H1 (cell line): Measurements from ENCODE around the gene ZNF219. TPM values are rescaled to one million over a fixed set of nuclear protein-coding genes. Genes with fewer than 3 reads are reported as not detected.

ENCODE experiments used
- CTCF ChIA-PET: fragments of 300-600 bp; sonication (Branson Sonifier 250); formaldehyde crosslinking; loops from one replicate; lab custom pipeline; 2021; ENCODE audit not compliant: partially characterized antibody; lab: Charles Lee
- POLR2A ChIA-PET: fragments of 300-600 bp; sonication (Branson Sonifier 250); formaldehyde crosslinking; loops from one replicate; lab custom pipeline; 2021; ENCODE audit warnings: inconsistent platforms; ENCODE audit not compliant: partially characterized antibody; lab: Charles Lee
- DNase-seq, 2 experiments: peaks; one replicate each; pipeline versions ENCODE4 v3.0.0 to v3.0.0-alpha.2; 2010 to 2022; ENCODE audit warnings: low spot score in 2 of 2, low read depth in 1 of 2, mixed read lengths in 1 of 2
- FAIRE-seq: peaks from 2 replicates; lab custom pipeline; 2011; peaks lifted over from hg19 to GRCh38; lab: Jason Lieb, UNC
- H2AFZ ChIP-seq: 2 replicates; pipeline ENCODE4 v1.8.1; 2012; ENCODE audit warnings: low read length, inconsistent platforms
- H2AK5ac ChIP-seq: 2 replicates; pipeline ENCODE4 v1.6.1; 2013; ENCODE audit warnings: low read depth, low read length
- H2BK120ac ChIP-seq: replicated peaks from 2 replicates; pipeline ENCODE3; 2013; ENCODE audit warnings: low read depth, low read length, inconsistent platforms
- H2BK12ac ChIP-seq: 2 replicates; pipeline ENCODE4 v1.6.1; 2013; ENCODE audit warnings: low read depth, low read length
- H2BK15ac ChIP-seq: 2 replicates; pipeline ENCODE4 v1.6.1; 2013; ENCODE audit warnings: low read length
- H2BK20ac ChIP-seq: 2 replicates; pipeline ENCODE4 v1.6.1; 2013; ENCODE audit warnings: low read length
- H2BK5ac ChIP-seq: 2 replicates; pipeline ENCODE4 v1.6.1; 2013; ENCODE audit warnings: low read depth, low read length
- H3K14ac ChIP-seq: 2 replicates; pipeline ENCODE4 v1.6.1; 2013; ENCODE audit warnings: inconsistent platforms; ENCODE audit not compliant: insufficient read length
- H3K18ac ChIP-seq: 2 replicates; pipeline ENCODE4 v1.6.1; 2013; ENCODE audit warnings: low read length; ENCODE audit errors: extremely low read depth
- H3K23ac ChIP-seq: 2 replicates; pipeline ENCODE4 v1.6.1; 2013; ENCODE audit warnings: inconsistent platforms; ENCODE audit not compliant: insufficient read length
- H3K23me2 ChIP-seq: 2 replicates; pipeline ENCODE4 v1.6.1; 2013; ENCODE audit warnings: low read depth, low read length
- H3K27ac ChIP-seq: 2 replicates; pipeline ENCODE4 v1.6.1; 2011; ENCODE audit warnings: low read depth, low read length, inconsistent platforms
- H3K27me3 ChIP-seq, 4 experiments: replicated peaks in 1 of 4; 1 replicate in 1 of 4; 2 replicates in 3 of 4; pipeline versions ENCODE4 v1.6.1 to v1.8.1; 2011 to 2013; ENCODE audit warnings: low read length in 3 of 4, mild to moderate bottlenecking in 3 of 4, inconsistent platforms in 2 of 4, mixed read lengths in 2 of 4, moderate library complexity in 1 of 4; ENCODE audit not compliant: control insufficient read depth in 3 of 4, insufficient read depth in 3 of 4; ENCODE audit errors: extremely low read depth in 1 of 4
- H3K36me3 ChIP-seq, 4 experiments: 2 replicates each; pipeline versions ENCODE4 v1.6.1 to v1.8.1; 2011 to 2013; ENCODE audit warnings: mild to moderate bottlenecking in 4 of 4, low read length in 3 of 4, moderate library complexity in 2 of 4, control low read depth in 1 of 4, inconsistent platforms in 1 of 4; ENCODE audit not compliant: insufficient read depth in 4 of 4, control insufficient read depth in 2 of 4
- H3K4ac ChIP-seq: replicated peaks from 2 replicates; pipeline ENCODE3; 2013; ENCODE audit warnings: low read length, low read depth, mixed read lengths, inconsistent platforms; ENCODE audit not compliant: insufficient read length
- H3K4me1 ChIP-seq, 4 experiments: replicated peaks in 1 of 4; 1 replicate in 1 of 4; 2 replicates in 3 of 4; pipeline versions ENCODE4 v1.6.1 to v1.8.1; 2011 to 2013; ENCODE audit warnings: low read length in 3 of 4, inconsistent platforms in 2 of 4, mixed read lengths in 1 of 4; ENCODE audit not compliant: insufficient read depth in 4 of 4, control insufficient read depth in 3 of 4
- H3K4me2 ChIP-seq, 2 experiments: 2 replicates each; pipeline versions ENCODE4 v1.6.1 to v1.8.1; 2011 to 2013; ENCODE audit warnings: low read depth in 2 of 2, low read length in 2 of 2, control low read depth in 1 of 2, inconsistent platforms in 1 of 2, mild to moderate bottlenecking in 1 of 2; ENCODE audit not compliant: insufficient read depth in 1 of 2
- H3K4me3 ChIP-seq, 4 experiments: fragments of 200-600, 300-600 bp in 1 of 4; sonication (generic), shearing (Covaris generic), sonication (Bioruptor Twin) in 1 of 4; 2 replicates each; pipeline versions ENCODE4 v1.5.1 to v1.8.1; 2011 to 2016; ENCODE audit warnings: low read length in 4 of 4, low read depth in 3 of 4, control low read depth in 2 of 4, inconsistent platforms in 2 of 4, mild to moderate bottlenecking in 2 of 4, mixed read lengths in 1 of 4, moderate library complexity in 1 of 4; ENCODE audit not compliant: insufficient read depth in 2 of 4; ENCODE audit errors: extremely low read depth in 1 of 4
- H3K56ac ChIP-seq: replicated peaks from 2 replicates; pipeline ENCODE3; 2013; ENCODE audit warnings: low read depth, mild to moderate bottlenecking, mixed read lengths, low read length, inconsistent platforms; ENCODE audit not compliant: insufficient read length
- H3K79me1 ChIP-seq: 2 replicates; pipeline ENCODE4 v1.6.1; 2013; ENCODE audit warnings: low read depth, low read length, control low read depth
- H3K79me2 ChIP-seq, 2 experiments: 2 replicates each; pipeline versions ENCODE4 v1.6.1 to v1.8.1; 2012 to 2013; ENCODE audit warnings: low read length in 2 of 2, mild to moderate bottlenecking in 2 of 2, inconsistent platforms in 1 of 2; ENCODE audit not compliant: insufficient read depth in 2 of 2, control insufficient read depth in 1 of 2
- H3K9ac ChIP-seq, 4 experiments: replicated peaks in 1 of 4; 1 replicate in 1 of 4; 2 replicates in 3 of 4; pipeline versions ENCODE4 v1.6.1 to v1.8.1; 2011 to 2013; ENCODE audit warnings: low read depth in 3 of 4, low read length in 3 of 4, control low read depth in 2 of 4, mild to moderate bottlenecking in 2 of 4, moderate library complexity in 2 of 4, inconsistent platforms in 1 of 4; ENCODE audit errors: extremely low read depth in 1 of 4
- H3K9me3 ChIP-seq, 2 experiments: 2 replicates each; pipeline versions ENCODE4 v1.6.1 to v1.8.1; 2012 to 2013; ENCODE audit warnings: mild to moderate bottlenecking in 2 of 2, moderate library complexity in 2 of 2, control low read depth in 1 of 2, inconsistent platforms in 1 of 2, low read depth in 1 of 2, low read length in 1 of 2, mixed read lengths in 1 of 2; ENCODE audit not compliant: insufficient read depth in 2 of 2
- H4K20me1 ChIP-seq, 2 experiments: replicated peaks in 1 of 2; 2 replicates each; pipeline versions ENCODE3 to v1.8.1; 2011 to 2013; ENCODE audit warnings: inconsistent platforms in 2 of 2, low read length in 2 of 2, mild to moderate bottlenecking in 1 of 2; ENCODE audit not compliant: insufficient read depth in 2 of 2, control insufficient read depth in 1 of 2
- H4K5ac ChIP-seq: 2 replicates; pipeline ENCODE4 v1.6.1; 2013; ENCODE audit warnings: low read length, low read depth, mixed read lengths, inconsistent platforms; ENCODE audit not compliant: insufficient read length
- H4K8ac ChIP-seq: 2 replicates; pipeline ENCODE4 v1.8.0; 2013; ENCODE audit warnings: mild to moderate bottlenecking, moderate library complexity, low read length, inconsistent platforms; ENCODE audit not compliant: insufficient read depth; ENCODE audit errors: extremely low read depth
- H4K91ac ChIP-seq: replicated peaks from 2 replicates; pipeline ENCODE3; 2013; ENCODE audit warnings: low read length, mixed read lengths, inconsistent platforms; ENCODE audit not compliant: insufficient read length
- TEAD4 ChIP-seq: IDR thresholded peaks from 2 replicates; pipeline ENCODE4 v1.6.1; 2012; ENCODE audit warnings: low read depth, low read length, inconsistent platforms, mixed read lengths
- WGBS, 2 experiments: shearing (Covaris generic) in 1 of 2; methylation state at CpG; one replicate each; pipeline versions ENCODE4 v1.1.6 to v1.1.7; 2013 to 2015; ENCODE audit warnings: low lambda C conversion rate in 2 of 2, mixed read lengths in 2 of 2, inconsistent platforms in 1 of 2, low coverage in 1 of 2, missing lambda C conversion rate in 1 of 2; ENCODE audit not compliant: insufficient replicate concordance in 2 of 2, insufficient coverage in 1 of 2, insufficient read length in 1 of 2; ENCODE audit errors: extremely low coverage in 1 of 2, missing lambda C conversion rate in 1 of 2; 5-methylcytosine and 5-hydroxymethylcytosine counted together
- polyA plus RNA-seq, 7 experiments: library from polyadenylated mRNA; depleted of rRNA in 3 of 7; stranded (reverse) in 5 of 7; unstranded in 2 of 7; fragments of >200 nt in 5 of 7; fragments of 200-250 nt in 2 of 7; gene quantifications; 1 replicate in 5 of 7; 2 replicates in 1 of 7; 4 replicates in 1 of 7; pipeline versions ENCODE4 v1.2.1 to v1.2.3, GENCODE V29; 2011 to 2013; ENCODE audit warnings: missing spikeins in 2 of 7, mixed read lengths in 2 of 7
- total RNA-seq: library from RNA; stranded (reverse); fragmentation: NEBNext Ultra II Directional; extraction: Animal tissue kit (Norgen Biotek cat#: 25700); gene quantifications from 2 replicates; pipeline ENCODE4 v1.2.1, GENCODE V29; 2021

ZNF219 gene
- total and polyA plus RNA-seq, 2 of the 8 experiments (the other 6 are each of a cell fraction or from before 2014, with no cell fraction given) = 113 to 160 TPM

GRCh38 chr14:21093018-21093417 lies 5.4 kb downstream of the ZNF219 start:
- WGBS, 2 experiments = 84% methylated on average over 33 of the region's 36 CpGs; no CpG with 5 or more reads in 1 of the 2 experiments
- Histone ChIP-seq H2BK20ac (0 out of 2 replicates have a peak overlapping the region, but pooled peaks have one; percentile 64), H2BK120ac (no peak overlapping the region), H3K27ac (peak overlapping the region; percentile 83; the same call in 1 of the 2 replicates), H3K27me3 (no peaks in the 10 kb centered on the region), H2BK5ac (peak overlapping the region; percentile 83), H2BK15ac (peak overlapping the region; percentile 81; the same call in 1 of the 2 replicates), H3K56ac (no peak overlapping the region), H2BK12ac (peak overlapping the region; percentile 32; the same call in 1 of the 2 replicates), H3K4me1 (peaks cover 16 to 35% (median 24%) of the 10 kb centered on the region in 4 experiments), H3K14ac (no peak overlapping the region), H3K4ac (no peak overlapping the region), H2AFZ (no peak overlapping the region), H4K91ac (no peak overlapping the region), H3K79me1 (peaks cover 8% of the 10 kb centered on the region), H3K9me3 (no peaks in the 10 kb centered on the region), H4K8ac (peak overlapping the region; percentile 82), H3K23me2 (peaks cover 12% of the 10 kb centered on the region), H4K5ac (no peak overlapping the region), H3K9ac (no peak overlapping the region), H3K23ac (no peak overlapping the region), H3K36me3 (peaks cover 15 to 43% (median 35%) of the 10 kb centered on the region in 4 experiments), H4K20me1 (peaks cover 10 to 11% of the 10 kb centered on the region in 2 experiments), H3K79me2 (peaks cover 4 to 32% of the 10 kb centered on the region in 2 experiments), H3K18ac (peak overlapping the region; percentile 76), H3K4me2 (peak overlapping the region; percentile 89 to 90), H2AK5ac (peak overlapping the region; percentile 92; the same call in 1 of the 2 replicates), H3K4me3 (peak overlapping the region in 3 of 4 experiments; percentile 7 to 55 (median 8); a peak in 3 of 8 replicates)
- ChIA-PET CTCF (interaction anchor here (0.8 to 7.8 kb wide), 28 partner anchors 12 to 213 kb away, joined by 3 to 239 read pairs (median 6); partner anchors contain the start of genes ARHGEF40, TMEM253 and TPPP2), POLR2A (interaction anchor here (0.8 to 7.8 kb wide), 14 partner anchors 9 to 173 kb away, joined by 3 to 148 read pairs (median 7); partner anchors contain the start of genes ARHGEF40, NDRG2, RNASE8 and SLC39A2)
- no peak for TF ChIP-seq TEAD4
- DNase-seq (no peak), FAIRE-seq (no peak)
